ENCODE results near the gene DERL2.
"Not testable (repeated sequence)": the region's sequence is repeated elsewhere in the genome, so short reads cannot be mapped to it uniquely, and the experiment has no call there.

DERL2 gene

DNA sequence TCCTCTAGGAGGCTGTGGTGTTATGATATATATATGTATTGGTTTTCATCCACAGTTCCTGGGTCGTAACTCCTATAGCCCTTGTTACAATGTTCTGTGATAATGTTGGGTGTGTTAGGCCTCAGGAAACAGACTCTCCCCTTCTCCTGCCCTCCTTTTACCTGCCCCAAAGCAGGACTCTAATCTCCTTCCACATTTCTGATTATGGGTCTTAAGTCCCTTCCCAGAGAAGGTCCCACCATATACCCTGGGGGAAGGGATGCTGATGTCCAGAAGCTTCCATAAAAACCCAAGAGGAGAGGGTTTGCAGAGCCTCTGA is 46.6 kb downstream of the DERL2 start:
- Histone ChIP-seq H3K27ac (ENCODE audit: low read depth in 2 of 2, low read length in 2 of 2) (peak overlapping the region; percentile 60 to 82), H3K4me1 (ENCODE audit: control insufficient read depth in 2 of 2, insufficient read depth in 2 of 2, low read length in 2 of 2) (peaks cover 9 to 14% of the 10 kb centered on the region in 2 donors), H3K27me3 (ENCODE audit: control insufficient read depth in 2 of 2, insufficient read depth in 2 of 2, low read length in 2 of 2) (no peaks in the 10 kb centered on the region), H3K4me3 (ENCODE audit: low read length in 2 of 2) (peak overlapping the region; percentile 76 to 92), H3K36me3 (ENCODE audit: control insufficient read depth in 2 of 2, insufficient read depth in 2 of 2, low read length in 2 of 2) (peaks cover 20 to 37% of the 10 kb centered on the region in 2 donors), H3K9ac (ENCODE audit: low read depth in 1 of 2, low read length in 2 of 2) (peak overlapping the region; percentile 68 to 84), H3K9me3 (ENCODE audit: control insufficient read depth in 2 of 2, low read length in 2 of 2) (no peaks in the 10 kb centered on the region)

DNA sequence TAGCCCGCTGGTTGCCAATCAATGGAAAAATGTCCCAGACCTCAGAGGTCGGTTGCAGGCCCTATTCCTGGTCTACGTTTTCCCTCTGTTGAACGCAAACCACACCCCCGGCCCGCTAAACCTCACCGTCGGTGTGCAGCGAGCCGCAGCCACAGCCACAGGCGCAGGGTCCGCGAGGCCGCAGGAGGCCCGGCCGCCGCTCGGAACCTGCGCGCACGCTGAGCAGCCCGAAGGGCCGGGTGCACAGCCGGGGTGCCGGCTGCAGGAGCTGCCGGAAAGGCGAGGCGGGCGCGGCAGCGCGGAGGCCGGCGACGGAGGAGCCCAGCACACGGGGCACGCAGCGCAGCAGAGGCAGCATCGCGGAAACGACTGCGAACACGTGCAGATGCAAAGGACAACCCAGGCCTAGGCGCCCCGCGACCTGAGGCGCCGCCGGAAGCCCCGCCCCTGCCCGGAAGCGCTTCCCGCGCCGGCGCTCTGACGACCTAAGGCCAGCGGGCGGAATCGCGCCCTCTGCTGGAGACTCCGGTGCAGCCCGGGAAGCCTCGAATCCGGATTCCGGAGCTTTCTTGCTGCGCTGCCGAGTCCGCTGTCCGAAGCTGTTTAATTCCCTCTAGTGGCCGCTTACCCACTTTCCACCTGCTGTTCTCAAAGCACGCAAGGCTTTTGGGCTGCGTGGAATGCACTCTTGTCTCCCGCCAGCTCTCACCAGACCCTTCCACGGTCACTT is 47.1 kb downstream of the DERL2 start, which contains the start of gene C1QBP:
C1QBP (minus strand) TSS at position 440 of the 730 bp plus-strand sequence; CDS start at position 358, 82 bp downstream.
- Histone ChIP-seq H3K36me3 (ENCODE audit: control insufficient read depth in 2 of 2, insufficient read depth in 2 of 2, low read length in 2 of 2) (peaks cover 17 to 36% of the 10 kb centered on the region in 2 donors), H3K4me1 (ENCODE audit: control insufficient read depth in 2 of 2, insufficient read depth in 2 of 2, low read length in 2 of 2) (peaks cover 9 to 14% of the 10 kb centered on the region in 2 donors), H3K27ac (ENCODE audit: low read depth in 2 of 2, low read length in 2 of 2) (peak within 1 kb of the TSS; percentile 68 to 82), H3K9ac (ENCODE audit: low read depth in 1 of 2, low read length in 2 of 2) (peak within 1 kb of the TSS; percentile 84 to 85), H3K4me3 (ENCODE audit: low read length in 2 of 2) (peak within 1 kb of the TSS; percentile 76 to 92), H3K27me3 (ENCODE audit: control insufficient read depth in 2 of 2, insufficient read depth in 2 of 2, low read length in 2 of 2) (no peaks in the 10 kb centered on the region), H3K9me3 (ENCODE audit: control insufficient read depth in 2 of 2, low read length in 2 of 2) (no peaks in the 10 kb centered on the region)

DNA sequence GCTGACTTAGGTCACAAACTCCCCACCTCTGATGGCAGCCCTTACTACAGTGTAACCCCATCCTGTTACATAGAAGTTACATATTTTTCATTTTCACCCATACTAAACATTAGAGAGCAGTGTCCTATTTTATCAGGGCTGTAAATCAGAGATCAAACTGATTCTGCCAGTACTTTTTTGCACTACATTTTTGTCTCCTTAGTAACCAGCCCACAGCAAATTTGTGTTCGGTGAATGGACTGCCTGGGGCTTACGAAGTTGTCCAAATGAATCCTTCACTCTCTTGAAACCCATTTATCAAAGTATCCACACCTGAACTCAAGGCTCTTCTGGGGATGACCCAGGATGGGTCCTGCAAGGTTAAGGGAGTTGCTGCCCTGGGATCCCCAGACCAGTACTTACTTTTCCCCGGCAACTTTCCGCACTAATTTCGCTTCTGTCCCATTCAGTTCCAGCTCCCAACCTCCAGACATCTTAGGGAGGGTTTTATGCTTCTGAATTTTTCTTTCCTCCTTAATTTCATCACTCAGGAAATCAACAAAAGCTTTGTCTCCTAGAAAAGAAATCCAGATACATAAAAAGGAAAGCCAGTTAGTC is 48.2 kb downstream of the DERL2 start:
- peak overlapping the region; percentile 76 to 92 for H3K4me3 ChIP-seq (ENCODE audit: low read length in 2 of 2)
- peaks cover 9 to 14% of the 10 kb centered on the region in 2 donors for H3K4me1 ChIP-seq (ENCODE audit: control insufficient read depth in 2 of 2, insufficient read depth in 2 of 2, low read length in 2 of 2)
- peak overlapping the region; percentile 83 to 85 for H3K9ac ChIP-seq (ENCODE audit: low read depth in 1 of 2, low read length in 2 of 2)
- H3K36me3 ChIP-seq (ENCODE audit: control insufficient read depth in 2 of 2, insufficient read depth in 2 of 2, low read length in 2 of 2): peaks cover 20 to 39% of the 10 kb centered on the region in 2 donors
- H3K27me3 ChIP-seq (ENCODE audit: control insufficient read depth in 2 of 2, insufficient read depth in 2 of 2, low read length in 2 of 2): no peaks in the 10 kb centered on the region
- peak overlapping the region in 1 of 2 donors; percentile 82 for H3K27ac ChIP-seq (ENCODE audit: low read depth in 2 of 2, low read length in 2 of 2)
- no peaks in the 10 kb centered on the region for H3K9me3 ChIP-seq (ENCODE audit: control insufficient read depth in 2 of 2, low read length in 2 of 2)

DNA sequence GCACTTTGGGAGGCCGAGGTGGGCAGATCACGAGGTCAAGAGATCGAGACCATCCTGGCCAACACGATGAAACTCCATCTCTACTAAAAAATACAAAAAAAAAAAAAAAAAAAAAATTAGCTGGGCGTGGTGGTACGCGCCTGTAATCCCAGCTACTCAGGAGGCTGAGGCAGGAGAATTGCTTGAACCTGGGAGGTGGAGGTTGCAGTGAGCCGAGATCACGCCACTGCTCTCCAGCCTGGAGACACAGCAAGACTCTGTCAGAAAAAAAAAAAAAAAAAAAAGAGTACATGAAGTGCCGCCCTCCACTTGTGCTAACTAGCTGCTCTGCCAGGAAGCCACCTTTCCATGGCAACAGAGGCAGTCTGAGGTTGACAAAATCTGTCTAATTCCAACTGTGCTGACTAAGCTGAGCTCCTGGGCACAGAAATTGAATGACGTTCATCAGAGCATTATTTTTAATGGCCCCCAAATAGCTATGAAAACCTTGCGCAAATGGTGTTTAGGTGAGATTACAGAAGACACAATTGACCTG is 50.1 kb downstream of the DERL2 start:
- H3K36me3 ChIP-seq (ENCODE audit: control insufficient read depth in 2 of 2, insufficient read depth in 2 of 2, low read length in 2 of 2): peaks cover 33 to 51% of the 10 kb centered on the region in 2 donors
- H3K27me3 ChIP-seq (ENCODE audit: control insufficient read depth in 2 of 2, insufficient read depth in 2 of 2, low read length in 2 of 2); H3K27ac ChIP-seq (ENCODE audit: low read depth in 2 of 2, low read length in 2 of 2); H3K4me3 ChIP-seq (ENCODE audit: low read length in 2 of 2); H3K9me3 ChIP-seq (ENCODE audit: control insufficient read depth in 2 of 2, low read length in 2 of 2); H3K9ac ChIP-seq (ENCODE audit: low read depth in 1 of 2, low read length in 2 of 2): not testable (repeated sequence)
- H3K4me1 ChIP-seq (ENCODE audit: control insufficient read depth in 2 of 2, insufficient read depth in 2 of 2, low read length in 2 of 2): peaks cover 9 to 14% of the 10 kb centered on the region in 2 donors

DNA sequence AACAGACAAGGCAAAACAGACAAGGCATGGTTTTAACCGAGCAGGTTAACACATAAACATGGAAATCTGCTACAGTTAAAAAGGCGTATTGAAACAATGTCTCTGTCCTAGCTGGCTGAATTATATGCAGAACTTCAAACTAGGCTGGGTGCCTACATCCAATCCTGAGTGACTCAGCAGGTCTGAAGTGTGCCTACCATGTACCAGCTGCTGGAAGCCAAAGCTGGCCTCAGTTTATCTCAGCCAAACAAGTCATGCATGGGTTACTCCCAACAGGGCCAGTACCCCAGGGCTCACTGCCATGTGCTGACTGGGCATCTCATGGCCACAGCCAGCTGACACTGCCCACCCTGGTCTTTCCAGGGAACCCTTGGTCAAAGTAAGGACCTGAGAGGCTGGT is 51.0 kb downstream of the DERL2 start:
- no peak overlapping the region for H3K4me3 ChIP-seq (ENCODE audit: low read length in 2 of 2)
- H3K36me3 ChIP-seq (ENCODE audit: control insufficient read depth in 2 of 2, insufficient read depth in 2 of 2, low read length in 2 of 2): peaks cover 36 to 58% of the 10 kb centered on the region in 2 donors
- no peak overlapping the region for H3K27ac ChIP-seq (ENCODE audit: low read depth in 2 of 2, low read length in 2 of 2)
- no peaks in the 10 kb centered on the region for H3K27me3 ChIP-seq (ENCODE audit: control insufficient read depth in 2 of 2, insufficient read depth in 2 of 2, low read length in 2 of 2)
- no peaks in the 10 kb centered on the region for H3K9me3 ChIP-seq (ENCODE audit: control insufficient read depth in 2 of 2, low read length in 2 of 2)
- no peak overlapping the region for H3K9ac ChIP-seq (ENCODE audit: low read depth in 1 of 2, low read length in 2 of 2)
- peaks cover 9 to 14% of the 10 kb centered on the region in 2 donors for H3K4me1 ChIP-seq (ENCODE audit: control insufficient read depth in 2 of 2, insufficient read depth in 2 of 2, low read length in 2 of 2)

DNA sequence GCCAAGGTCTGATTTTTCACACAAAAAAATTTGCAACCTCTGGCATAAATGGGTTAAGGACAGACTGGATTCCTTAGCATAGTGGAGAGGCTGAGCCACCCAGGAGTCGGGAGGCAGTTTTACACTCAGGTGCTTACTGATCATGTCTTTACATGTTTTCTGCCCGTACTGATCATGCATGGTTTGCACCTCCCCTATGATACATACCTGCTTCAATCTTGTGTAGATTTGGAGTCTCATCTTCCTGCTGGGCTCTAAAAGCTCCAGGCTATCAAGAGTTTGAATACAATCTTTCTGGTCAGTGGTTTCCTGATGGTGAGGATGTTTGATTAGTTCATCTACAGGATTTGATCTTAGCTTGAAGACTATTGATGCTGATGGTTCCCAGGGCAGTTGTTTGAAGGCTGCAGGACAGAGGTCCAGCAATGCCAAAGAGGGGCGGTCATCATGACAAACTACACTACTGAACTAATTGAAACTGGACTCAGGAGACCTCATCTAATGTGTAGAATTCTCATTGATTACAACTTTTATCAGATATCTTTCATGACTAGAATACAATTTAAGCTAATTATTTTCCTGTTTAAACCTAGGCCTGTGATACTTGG is 53.9 kb downstream of the DERL2 start:
- H3K4me3 ChIP-seq (ENCODE audit: low read length in 2 of 2): no peak overlapping the region

DNA sequence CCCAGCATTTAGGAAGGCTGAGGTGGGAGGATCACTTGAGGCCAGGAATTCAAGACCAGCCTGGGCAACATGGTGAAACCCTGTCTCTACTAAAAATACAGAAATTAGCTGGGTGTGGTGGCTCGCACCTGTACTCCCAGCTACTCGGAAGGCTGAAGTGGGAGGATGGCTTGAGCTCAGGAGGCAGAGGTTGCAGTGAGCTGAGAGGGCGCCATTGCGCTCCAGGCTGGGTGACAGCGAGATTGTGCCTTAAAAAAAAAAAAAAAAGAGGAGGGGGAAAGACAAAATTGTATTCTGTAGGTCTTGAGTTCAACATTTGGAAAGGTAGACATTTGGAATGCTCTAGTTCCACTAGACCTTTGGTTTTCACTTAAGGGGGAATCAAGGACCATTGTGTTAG is 54.7 kb downstream of the DERL2 start:
- H3K27ac ChIP-seq (ENCODE audit: low read depth in 2 of 2, low read length in 2 of 2); H3K27me3 ChIP-seq (ENCODE audit: control insufficient read depth in 2 of 2, insufficient read depth in 2 of 2, low read length in 2 of 2); H3K4me1 ChIP-seq (ENCODE audit: control insufficient read depth in 2 of 2, insufficient read depth in 2 of 2, low read length in 2 of 2); H3K4me3 ChIP-seq (ENCODE audit: low read length in 2 of 2); H3K9ac ChIP-seq (ENCODE audit: low read depth in 1 of 2, low read length in 2 of 2); H3K9me3 ChIP-seq (ENCODE audit: control insufficient read depth in 2 of 2, low read length in 2 of 2): not testable (repeated sequence)
- peaks cover 62 to 77% of the 10 kb centered on the region in 2 donors for H3K36me3 ChIP-seq (ENCODE audit: control insufficient read depth in 2 of 2, insufficient read depth in 2 of 2, low read length in 2 of 2)

More for the DNA sequence above, 53.9 kb downstream of the DERL2 start:
- Histone ChIP-seq H3K4me1 (ENCODE audit: control insufficient read depth in 2 of 2, insufficient read depth in 2 of 2, low read length in 2 of 2) (no peaks in the 10 kb centered on the region), H3K27ac (ENCODE audit: low read depth in 2 of 2, low read length in 2 of 2) (no peak overlapping the region), H3K27me3 (ENCODE audit: control insufficient read depth in 2 of 2, insufficient read depth in 2 of 2, low read length in 2 of 2) (no peaks in the 10 kb centered on the region), H3K36me3 (ENCODE audit: control insufficient read depth in 2 of 2, insufficient read depth in 2 of 2, low read length in 2 of 2) (peaks cover 60 to 76% of the 10 kb centered on the region in 2 donors), H3K9ac (ENCODE audit: low read depth in 1 of 2, low read length in 2 of 2) (no peak overlapping the region), H3K9me3 (ENCODE audit: control insufficient read depth in 2 of 2, low read length in 2 of 2) (no peaks in the 10 kb centered on the region)

DNA sequence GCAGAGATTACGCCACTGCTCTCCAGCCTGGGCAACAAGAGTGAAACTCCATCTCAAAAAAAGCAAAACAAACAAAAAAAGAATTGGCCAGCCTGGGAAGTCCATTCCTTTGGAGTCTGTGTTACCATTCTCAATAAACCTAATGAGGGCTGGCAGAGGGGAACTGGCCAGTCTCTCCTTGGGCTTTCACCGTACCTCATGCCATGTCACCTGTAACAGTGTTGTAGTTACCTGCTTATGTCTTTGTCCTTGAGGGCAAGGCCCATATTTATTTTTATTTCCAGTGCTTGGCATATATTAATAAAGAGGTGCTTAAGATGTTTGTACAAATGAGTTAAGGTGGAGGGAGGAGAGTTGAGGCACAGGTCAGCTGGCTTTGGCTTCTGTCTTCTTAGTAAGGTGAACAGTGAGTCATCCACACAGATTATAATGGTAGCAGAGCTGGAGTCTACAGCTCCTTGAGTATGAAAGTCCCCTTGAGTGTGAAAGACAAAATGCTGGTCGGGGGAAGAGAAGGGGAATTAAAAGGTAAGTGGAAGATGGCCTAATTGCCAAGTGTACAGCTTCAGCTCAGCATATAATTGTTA is 55.5 kb downstream of the DERL2 start:
- Histone ChIP-seq H3K27me3 (ENCODE audit: control insufficient read depth in 2 of 2, insufficient read depth in 2 of 2, low read length in 2 of 2) (no peaks in the 10 kb centered on the region), H3K4me3 (ENCODE audit: low read length in 2 of 2) (no peak overlapping the region), H3K9me3 (ENCODE audit: control insufficient read depth in 2 of 2, low read length in 2 of 2) (no peaks in the 10 kb centered on the region), H3K27ac (ENCODE audit: low read depth in 2 of 2, low read length in 2 of 2) (no peak overlapping the region), H3K4me1 (ENCODE audit: control insufficient read depth in 2 of 2, insufficient read depth in 2 of 2, low read length in 2 of 2) (no peaks in the 10 kb centered on the region), H3K9ac (ENCODE audit: low read depth in 1 of 2, low read length in 2 of 2) (no peak overlapping the region), H3K36me3 (ENCODE audit: control insufficient read depth in 2 of 2, insufficient read depth in 2 of 2, low read length in 2 of 2) (peaks cover 69 to 81% of the 10 kb centered on the region in 2 donors)

DNA sequence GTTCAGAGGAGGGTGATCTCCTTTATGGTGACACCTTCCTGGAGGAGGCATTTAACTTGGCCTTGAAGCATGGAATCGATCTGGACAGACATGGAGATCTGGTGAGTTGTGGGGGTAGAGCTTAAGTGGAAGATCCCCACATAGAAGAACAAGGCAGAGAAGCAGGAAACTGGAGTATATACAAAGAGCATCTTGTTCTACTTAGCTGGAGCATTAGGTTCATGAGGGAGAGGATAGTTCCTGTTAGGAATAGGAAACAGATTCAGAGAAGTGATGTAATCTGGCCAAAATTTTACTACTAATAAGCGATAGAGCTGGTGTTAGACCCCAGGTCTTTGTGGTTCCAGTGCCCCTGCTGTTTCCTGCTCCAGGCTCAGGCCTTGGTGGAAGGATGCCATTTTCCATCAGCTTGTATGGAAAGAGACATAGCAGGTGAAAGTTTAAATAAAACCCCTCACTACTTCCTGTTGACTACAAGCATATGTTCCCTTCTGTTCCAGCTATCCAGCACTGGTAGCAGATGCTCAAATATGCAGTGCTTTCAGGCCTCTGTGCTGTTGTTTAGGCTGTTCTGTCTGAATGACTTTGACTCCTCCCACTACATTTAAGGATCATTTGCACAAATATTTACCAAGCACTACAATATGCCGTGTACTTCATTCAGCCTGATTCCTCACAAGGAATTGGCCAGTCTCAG is 56.6 kb downstream of the DERL2 start:
- peaks cover 73 to 81% of the 10 kb centered on the region in 2 donors for H3K36me3 ChIP-seq (ENCODE audit: control insufficient read depth in 2 of 2, insufficient read depth in 2 of 2, low read length in 2 of 2)
- no peak overlapping the region for H3K9ac ChIP-seq (ENCODE audit: low read depth in 1 of 2, low read length in 2 of 2)
- no peaks in the 10 kb centered on the region for H3K9me3 ChIP-seq (ENCODE audit: control insufficient read depth in 2 of 2, low read length in 2 of 2)
- H3K4me1 ChIP-seq (ENCODE audit: control insufficient read depth in 2 of 2, insufficient read depth in 2 of 2, low read length in 2 of 2): no peaks in the 10 kb centered on the region
- no peak overlapping the region for H3K4me3 ChIP-seq (ENCODE audit: low read length in 2 of 2)
- H3K27ac ChIP-seq (ENCODE audit: low read depth in 2 of 2, low read length in 2 of 2): no peak overlapping the region
- H3K27me3 ChIP-seq (ENCODE audit: control insufficient read depth in 2 of 2, insufficient read depth in 2 of 2, low read length in 2 of 2): no peaks in the 10 kb centered on the region

Data from mucosa of rectum (tissue), 2 donors.